ENCODE data around the gene FXYD7.

DNA sequence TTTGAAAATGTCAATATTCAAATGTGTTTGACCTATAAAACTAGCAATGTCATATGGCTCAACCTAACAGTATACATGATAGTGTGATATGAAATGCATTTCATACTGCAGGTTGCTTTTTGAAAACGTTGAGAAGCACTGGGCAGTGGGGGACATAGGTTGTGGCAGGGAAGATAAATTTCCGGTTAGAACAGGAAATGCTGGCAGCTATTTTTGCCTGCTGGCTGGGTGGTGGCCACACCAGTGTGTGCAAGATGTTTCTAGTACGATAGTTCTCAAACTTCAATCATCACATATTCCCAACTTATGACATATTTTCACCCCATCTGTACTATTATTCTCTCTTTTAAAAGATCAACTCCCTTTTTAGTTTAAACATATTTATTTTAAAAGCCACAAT lies 28.7 kb downstream of the FXYD7 start:
- TF ChIP-seq TAF1 (IDR thresholded peaks at IDR 0.05; ENCODE audit: low read depth), result no peak
- TF ChIP-seq, protein P1, sequence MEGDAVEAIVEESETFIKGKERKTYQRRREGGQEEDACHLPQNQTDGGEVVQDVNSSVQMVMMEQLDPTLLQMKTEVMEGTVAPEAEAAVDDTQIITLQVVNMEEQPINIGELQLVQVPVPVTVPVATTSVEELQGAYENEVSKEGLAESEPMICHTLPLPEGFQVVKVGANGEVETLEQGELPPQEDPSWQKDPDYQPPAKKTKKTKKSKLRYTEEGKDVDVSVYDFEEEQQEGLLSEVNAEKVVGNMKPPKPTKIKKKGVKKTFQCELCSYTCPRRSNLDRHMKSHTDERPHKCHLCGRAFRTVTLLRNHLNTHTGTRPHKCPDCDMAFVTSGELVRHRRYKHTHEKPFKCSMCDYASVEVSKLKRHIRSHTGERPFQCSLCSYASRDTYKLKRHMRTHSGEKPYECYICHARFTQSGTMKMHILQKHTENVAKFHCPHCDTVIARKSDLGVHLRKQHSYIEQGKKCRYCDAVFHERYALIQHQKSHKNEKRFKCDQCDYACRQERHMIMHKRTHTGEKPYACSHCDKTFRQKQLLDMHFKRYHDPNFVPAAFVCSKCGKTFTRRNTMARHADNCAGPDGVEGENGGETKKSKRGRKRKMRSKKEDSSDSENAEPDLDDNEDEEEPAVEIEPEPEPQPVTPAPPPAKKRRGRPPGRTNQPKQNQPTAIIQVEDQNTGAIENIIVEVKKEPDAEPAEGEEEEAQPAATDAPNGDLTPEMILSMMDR (IDR thresholded peaks at IDR 0.05; ENCODE audit: poor library complexity, severe bottlenecking), result no peak
- TF ChIP-seq POLR2AphosphoS5 (IDR thresholded peaks at IDR 0.05), result no peak
- no peak for TF ChIP-seq EZH2 (IDR thresholded peaks at IDR 0.05; ENCODE audit: borderline replicate concordance, insufficient read depth, low read length, poor library complexity, severe bottlenecking)
- no peak for TF ChIP-seq EP300 (conservative IDR thresholded peaks at IDR 0.05; ENCODE audit: poor library complexity, severe bottlenecking)
- TF ChIP-seq MXI1 (conservative IDR thresholded peaks at IDR 0.05; ENCODE audit: poor library complexity, severe bottlenecking), result no peak
- TF ChIP-seq, protein P2, sequence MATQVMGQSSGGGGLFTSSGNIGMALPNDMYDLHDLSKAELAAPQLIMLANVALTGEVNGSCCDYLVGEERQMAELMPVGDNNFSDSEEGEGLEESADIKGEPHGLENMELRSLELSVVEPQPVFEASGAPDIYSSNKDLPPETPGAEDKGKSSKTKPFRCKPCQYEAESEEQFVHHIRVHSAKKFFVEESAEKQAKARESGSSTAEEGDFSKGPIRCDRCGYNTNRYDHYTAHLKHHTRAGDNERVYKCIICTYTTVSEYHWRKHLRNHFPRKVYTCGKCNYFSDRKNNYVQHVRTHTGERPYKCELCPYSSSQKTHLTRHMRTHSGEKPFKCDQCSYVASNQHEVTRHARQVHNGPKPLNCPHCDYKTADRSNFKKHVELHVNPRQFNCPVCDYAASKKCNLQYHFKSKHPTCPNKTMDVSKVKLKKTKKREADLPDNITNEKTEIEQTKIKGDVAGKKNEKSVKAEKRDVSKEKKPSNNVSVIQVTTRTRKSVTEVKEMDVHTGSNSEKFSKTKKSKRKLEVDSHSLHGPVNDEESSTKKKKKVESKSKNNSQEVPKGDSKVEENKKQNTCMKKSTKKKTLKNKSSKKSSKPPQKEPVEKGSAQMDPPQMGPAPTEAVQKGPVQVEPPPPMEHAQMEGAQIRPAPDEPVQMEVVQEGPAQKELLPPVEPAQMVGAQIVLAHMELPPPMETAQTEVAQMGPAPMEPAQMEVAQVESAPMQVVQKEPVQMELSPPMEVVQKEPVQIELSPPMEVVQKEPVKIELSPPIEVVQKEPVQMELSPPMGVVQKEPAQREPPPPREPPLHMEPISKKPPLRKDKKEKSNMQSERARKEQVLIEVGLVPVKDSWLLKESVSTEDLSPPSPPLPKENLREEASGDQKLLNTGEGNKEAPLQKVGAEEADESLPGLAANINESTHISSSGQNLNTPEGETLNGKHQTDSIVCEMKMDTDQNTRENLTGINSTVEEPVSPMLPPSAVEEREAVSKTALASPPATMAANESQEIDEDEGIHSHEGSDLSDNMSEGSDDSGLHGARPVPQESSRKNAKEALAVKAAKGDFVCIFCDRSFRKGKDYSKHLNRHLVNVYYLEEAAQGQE (IDR thresholded peaks at IDR 0.05; ENCODE audit: borderline replicate concordance), result no peak
- no peak for TF ChIP-seq SMC3 (conservative IDR thresholded peaks at IDR 0.05; ENCODE audit: poor library complexity)

Data from neural cell (in vitro differentiated cells).